Retinal pigment epithelial cell (primary cell): ENCODE results near the gene MAMDC2.
A peak's percentile ranks its signal among the peaks of the same experiment; 100 is the strongest.

Experiments used
- DNase-seq: peaks from one replicate; pipeline ENCODE4 v3.0.0-alpha.2; 2010; ENCODE audit warnings: low read depth
- H3K4me3 ChIP-seq: 2 replicates; pipeline ENCODE4 v1.5.1; 2011; ENCODE audit warnings: mild to moderate bottlenecking, low read length, control low read depth, moderate library complexity
- TF ChIP-seq, protein P1 (sequence below): conservative IDR thresholded peaks from 2 replicates; pipeline ENCODE4 v1.5.1; 2011; ENCODE audit warnings: low read depth, low read length, control low read depth, inconsistent platforms

Gene MAMDC2

DNA sequence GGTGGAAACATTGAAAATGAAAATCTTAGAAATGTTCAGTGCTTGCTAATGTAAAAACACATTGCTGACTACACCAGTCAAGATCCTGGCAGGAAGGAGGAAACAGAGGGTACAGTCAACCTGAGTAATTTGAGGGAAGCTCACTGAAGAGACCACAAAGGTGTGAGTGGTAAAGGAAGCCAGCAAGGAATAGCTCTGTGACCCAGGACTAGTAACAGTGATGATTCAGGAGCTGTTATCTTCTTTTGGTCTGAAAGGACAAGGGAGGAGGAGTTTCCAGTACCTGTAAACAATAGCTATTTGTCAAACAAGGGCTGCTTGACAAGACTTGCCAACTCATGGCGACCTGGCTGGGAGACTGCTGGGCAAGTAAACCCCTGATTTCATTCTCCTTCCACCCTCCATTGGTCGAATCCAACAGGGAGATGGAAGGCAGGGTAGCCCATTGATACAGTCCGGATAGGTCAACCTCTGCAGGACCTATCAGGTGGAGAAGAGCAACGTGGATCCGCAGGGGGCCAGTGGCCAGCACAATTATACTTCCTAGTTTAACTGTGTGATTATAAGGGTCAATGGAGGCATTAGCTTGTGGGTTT is 68.1 kb downstream of the MAMDC2 start:
- no peak overlapping the region for H3K4me3 ChIP-seq
- TF ChIP-seq, protein P1, sequence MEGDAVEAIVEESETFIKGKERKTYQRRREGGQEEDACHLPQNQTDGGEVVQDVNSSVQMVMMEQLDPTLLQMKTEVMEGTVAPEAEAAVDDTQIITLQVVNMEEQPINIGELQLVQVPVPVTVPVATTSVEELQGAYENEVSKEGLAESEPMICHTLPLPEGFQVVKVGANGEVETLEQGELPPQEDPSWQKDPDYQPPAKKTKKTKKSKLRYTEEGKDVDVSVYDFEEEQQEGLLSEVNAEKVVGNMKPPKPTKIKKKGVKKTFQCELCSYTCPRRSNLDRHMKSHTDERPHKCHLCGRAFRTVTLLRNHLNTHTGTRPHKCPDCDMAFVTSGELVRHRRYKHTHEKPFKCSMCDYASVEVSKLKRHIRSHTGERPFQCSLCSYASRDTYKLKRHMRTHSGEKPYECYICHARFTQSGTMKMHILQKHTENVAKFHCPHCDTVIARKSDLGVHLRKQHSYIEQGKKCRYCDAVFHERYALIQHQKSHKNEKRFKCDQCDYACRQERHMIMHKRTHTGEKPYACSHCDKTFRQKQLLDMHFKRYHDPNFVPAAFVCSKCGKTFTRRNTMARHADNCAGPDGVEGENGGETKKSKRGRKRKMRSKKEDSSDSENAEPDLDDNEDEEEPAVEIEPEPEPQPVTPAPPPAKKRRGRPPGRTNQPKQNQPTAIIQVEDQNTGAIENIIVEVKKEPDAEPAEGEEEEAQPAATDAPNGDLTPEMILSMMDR: no peak

DNA sequence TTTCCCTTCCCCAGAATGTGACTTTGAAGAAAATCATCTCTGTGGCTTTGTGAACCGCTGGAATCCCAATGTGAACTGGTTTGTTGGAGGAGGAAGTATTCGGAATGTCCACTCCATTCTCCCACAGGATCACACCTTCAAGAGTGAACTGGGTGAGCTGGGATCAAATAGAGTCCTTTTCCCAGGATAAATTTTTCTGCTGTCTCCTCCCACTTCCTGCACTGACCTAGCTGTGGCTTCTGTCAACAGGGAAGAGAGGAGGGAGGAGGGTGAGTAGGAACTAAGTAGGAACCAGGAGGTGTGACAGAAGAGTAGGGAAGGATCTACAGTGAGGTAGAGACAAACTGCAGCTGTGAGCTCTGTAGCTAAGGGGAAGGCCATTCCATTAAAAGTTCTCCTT is 69.3 kb downstream of the MAMDC2 start:
- TF ChIP-seq, protein P1: no peak
- no peak overlapping the region for H3K4me3 ChIP-seq
- DNase-seq: no peak

More for the DNA sequence above, 68.1 kb downstream of the MAMDC2 start:
- DNase-seq: no peak

DNA sequence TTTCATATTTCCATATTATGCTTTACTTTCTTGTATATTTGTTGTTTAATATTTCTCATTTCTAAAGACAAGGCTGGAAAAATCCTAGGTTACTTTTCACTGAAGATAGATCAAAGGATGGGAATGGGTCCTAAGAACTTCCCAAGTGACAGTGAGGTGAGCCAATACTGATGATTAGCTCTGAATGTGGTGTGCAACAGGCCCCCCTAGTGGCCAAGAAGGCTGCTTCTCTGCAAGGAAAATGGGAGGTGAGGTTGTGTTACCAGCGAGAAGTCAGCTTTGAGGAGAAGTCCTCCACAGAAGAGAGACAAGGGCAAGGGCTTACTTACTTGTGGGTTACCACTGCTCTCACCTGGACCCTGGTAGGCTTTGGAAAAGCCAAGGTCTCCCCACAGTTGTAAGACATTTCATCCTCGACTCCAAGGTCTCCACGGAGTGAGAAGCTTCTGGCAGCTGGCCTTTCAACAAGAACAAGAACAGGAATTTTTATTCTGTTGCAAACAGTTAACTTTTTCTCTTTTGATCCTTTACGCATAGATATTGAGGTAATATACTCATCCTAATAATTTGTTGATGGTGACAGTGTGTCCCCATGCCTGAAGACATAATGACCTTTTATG is 69.9 kb downstream of the MAMDC2 start:
- TF ChIP-seq, protein P1: peak; percentile 94
- H3K4me3 ChIP-seq: no peak overlapping the region
- DNase-seq: no peak

DNA sequence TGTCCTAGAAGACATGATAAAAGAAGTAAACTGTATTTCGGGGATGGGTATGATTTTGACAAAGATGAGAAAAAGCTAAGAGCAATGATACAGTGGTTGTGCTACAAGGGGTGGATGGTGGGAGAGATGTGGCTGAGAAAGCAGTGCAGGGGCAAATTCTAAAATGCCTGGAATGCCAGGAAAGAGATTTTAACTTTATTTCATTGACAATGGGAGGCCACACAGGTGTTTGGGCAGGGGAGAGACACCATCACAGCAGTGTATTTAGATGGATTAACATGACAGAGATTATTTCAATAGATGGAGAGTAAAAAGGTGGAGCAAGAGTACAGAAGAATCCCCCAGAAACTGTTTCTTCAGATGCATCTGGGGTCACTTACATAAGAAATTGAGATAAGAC is 71.2 kb downstream of the MAMDC2 start:
- DNase-seq: no peak
- TF ChIP-seq, protein P1: no peak

DNA sequence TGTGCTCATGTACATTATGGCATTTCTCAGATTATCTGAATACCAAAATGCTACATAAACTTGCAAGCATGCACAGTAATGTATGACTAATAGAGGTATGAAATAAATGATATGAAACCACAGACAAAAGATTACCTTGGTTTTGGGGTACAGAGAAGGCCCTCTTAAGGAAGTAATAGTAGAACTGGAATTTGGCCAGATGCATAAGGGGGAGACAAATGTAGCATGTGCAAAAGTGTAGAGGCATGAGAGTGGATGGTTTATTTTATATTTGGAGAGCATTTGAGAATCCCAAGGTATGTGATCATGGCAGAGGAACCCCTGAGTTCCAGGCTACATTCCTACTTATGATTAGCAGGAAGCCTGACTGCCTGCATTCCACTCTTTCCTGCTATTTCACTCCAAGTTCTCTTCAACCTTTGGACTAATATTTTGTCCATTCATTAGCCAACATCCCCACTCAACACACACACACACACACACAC is 74.2 kb downstream of the MAMDC2 start:
- TF ChIP-seq, protein P1: no peak
- no peak overlapping the region for H3K4me3 ChIP-seq
- DNase-seq: no peak

More for the DNA sequence above, 71.2 kb downstream of the MAMDC2 start:
- no peak overlapping the region for H3K4me3 ChIP-seq

DNA sequence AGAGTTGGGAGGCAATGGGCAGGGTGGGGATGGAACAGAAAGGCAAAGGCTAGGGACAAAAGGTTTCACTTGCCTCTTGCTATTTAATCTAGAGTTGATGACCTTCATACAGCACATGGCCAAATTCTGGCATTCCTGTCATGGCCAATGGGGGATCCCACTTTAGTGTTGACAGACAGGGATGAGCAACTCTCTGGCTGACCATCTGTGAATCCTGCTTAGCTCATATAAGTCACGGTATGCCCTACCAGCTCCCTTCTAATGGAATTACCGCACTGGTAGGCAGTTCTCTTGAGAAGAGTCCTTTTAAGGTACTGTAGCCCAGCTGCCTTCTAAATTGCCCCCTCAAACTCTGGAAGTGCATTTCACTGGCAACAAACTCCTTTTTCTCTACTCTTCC is 76.1 kb downstream of the MAMDC2 start:
- no peak overlapping the region for H3K4me3 ChIP-seq
- TF ChIP-seq, protein P1: no peak
- no peak for DNase-seq
